Vagina (tissue), 2 donors: ENCODE measurements around the gene DCHS1.

ENCODE experiments used
- CTCF ChIP-seq, 3 experiments: fragments of 450-650 bp in 2 of 3; fragments of 200-600 bp in 1 of 3; sonication (generic) in 1 of 3; IDR thresholded peaks; one replicate each; pipeline ENCODE4 v1.5.1; 2017 to 2019; ENCODE audit warnings: antibody characterized with exemption in 3 of 3, mild to moderate bottlenecking in 2 of 3, moderate library complexity in 2 of 3
- POLR2A ChIP-seq, 2 donors: fragments of 450-650 bp; IDR thresholded peaks; one replicate each; pipeline ENCODE4 v1.6.1; 2017; ENCODE audit warnings: antibody characterized with exemption in 2 of 2, mild to moderate bottlenecking in 2 of 2, moderate library complexity in 2 of 2
- POLR2AphosphoS5 ChIP-seq, 2 donors: sonication (generic); formaldehyde crosslinking; IDR thresholded peaks; one replicate each; pipeline ENCODE4 v1.9.0; 2017; ENCODE audit warnings: antibody characterized with exemption in 2 of 2, mild to moderate bottlenecking in 2 of 2, low read depth in 1 of 2; ENCODE audit not compliant: insufficient read depth in 1 of 2

- no peak for TF ChIP-seq CTCF (IDR thresholded peaks at IDR 0.05)
- TF ChIP-seq POLR2A (IDR thresholded peaks at IDR 0.05) = no peak
- no peak for TF ChIP-seq POLR2AphosphoS5 (IDR thresholded peaks at IDR 0.05; ENCODE audit: insufficient read depth in 1 of 2, low read depth in 1 of 2)
Measured at GRCh38 chr11:6653656-6654055, 2.0 kb downstream of the DCHS1 start.
